HG03280 (cell line): Measurements from ENCODE around the gene RNF214.
"Not testable (repeated sequence)": the region's sequence is repeated elsewhere in the genome, so short reads cannot be mapped to it uniquely, and the experiment has no call there.

Source experiments
- ATAC-seq: cut with Tn5 transposase; IDR thresholded peaks from one replicate; pipeline ENCODE4 v1.9.1; 2021; ENCODE audit warnings: mild to moderate bottlenecking, moderate library complexity; ENCODE audit not compliant: unreplicated experiment

RNF214 gene

GRCh38 chr11:117232092-117232878, at the start of gene RNF214:
TSS of gene RNF214 (plus strand) at chr11:117232671. CDS start at chr11:117234273, 1,602 bp downstream.
- peak; percentile 76 for ATAC-seq

GRCh38 chr11:117183178-117183577, 49.3 kb upstream of the RNF214 start:
- not testable (repeated sequence) for ATAC-seq

GRCh38 chr11:117183724-117184349, 48.6 kb upstream of the RNF214 start:
- ATAC-seq, result no peak

GRCh38 chr11:117185736-117186430, 46.6 kb upstream of the RNF214 start:
- no peak for ATAC-seq

- no peak for ATAC-seq
Measured at GRCh38 chr11:117186431-117186761, 46.1 kb upstream of the RNF214 start.

GRCh38 chr11:117187007-117187406, 45.5 kb upstream of the RNF214 start:
- ATAC-seq, result no peak

- ATAC-seq, result no peak
Measured at GRCh38 chr11:117187428-117187798, 45.1 kb upstream of the RNF214 start.

GRCh38 chr11:117187799-117188481, 44.5 kb upstream of the RNF214 start:
- no peak for ATAC-seq

- no peak for ATAC-seq
Measured at GRCh38 chr11:117188620-117189081, 43.8 kb upstream of the RNF214 start.

- no peak for ATAC-seq
Measured at GRCh38 chr11:117189191-117189940, 43.1 kb upstream of the RNF214 start.

GRCh38 chr11:117189941-117190544, 42.4 kb upstream of the RNF214 start:
- ATAC-seq, result no peak

GRCh38 chr11:117191680-117192400, 40.6 kb upstream of the RNF214 start:
- ATAC-seq, result no peak

- ATAC-seq, result no peak
Measured at GRCh38 chr11:117192401-117192875, 40.0 kb upstream of the RNF214 start.

- ATAC-seq, result no peak
Measured at GRCh38 chr11:117193130-117194020, 39.1 kb upstream of the RNF214 start.

- no peak for ATAC-seq
Measured at GRCh38 chr11:117194267-117194666, 38.2 kb upstream of the RNF214 start.

- no peak for ATAC-seq
Measured at GRCh38 chr11:117195258-117195657, 37.2 kb upstream of the RNF214 start.

- ATAC-seq, result no peak
Measured at GRCh38 chr11:117195761-117196160, 36.7 kb upstream of the RNF214 start.

GRCh38 chr11:117197006-117197405, 35.5 kb upstream of the RNF214 start:
- ATAC-seq, result no peak
